ENCODE data around the gene SDK2. TPM values are rescaled to one million over a fixed set of nuclear protein-coding genes. Genes with fewer than 3 reads are reported as not detected.
A peak's percentile ranks its signal among the peaks of the same experiment; 100 is the strongest.

SDK2 gene
- total RNA-seq, 2 donors from 2014 or later, result 1.5 to 5.6 TPM

GRCh38 chr17:73301369-73301768 is 342.9 kb downstream of the SDK2 start:
- no peaks in the 10 kb centered on the region for H3K27me3 ChIP-seq
- H3K4me3 ChIP-seq, result no peak overlapping the region
- peaks cover 0 to 77% of the 10 kb centered on the region in 2 donors for H3K4me1 ChIP-seq
- TF ChIP-seq, protein P1, sequence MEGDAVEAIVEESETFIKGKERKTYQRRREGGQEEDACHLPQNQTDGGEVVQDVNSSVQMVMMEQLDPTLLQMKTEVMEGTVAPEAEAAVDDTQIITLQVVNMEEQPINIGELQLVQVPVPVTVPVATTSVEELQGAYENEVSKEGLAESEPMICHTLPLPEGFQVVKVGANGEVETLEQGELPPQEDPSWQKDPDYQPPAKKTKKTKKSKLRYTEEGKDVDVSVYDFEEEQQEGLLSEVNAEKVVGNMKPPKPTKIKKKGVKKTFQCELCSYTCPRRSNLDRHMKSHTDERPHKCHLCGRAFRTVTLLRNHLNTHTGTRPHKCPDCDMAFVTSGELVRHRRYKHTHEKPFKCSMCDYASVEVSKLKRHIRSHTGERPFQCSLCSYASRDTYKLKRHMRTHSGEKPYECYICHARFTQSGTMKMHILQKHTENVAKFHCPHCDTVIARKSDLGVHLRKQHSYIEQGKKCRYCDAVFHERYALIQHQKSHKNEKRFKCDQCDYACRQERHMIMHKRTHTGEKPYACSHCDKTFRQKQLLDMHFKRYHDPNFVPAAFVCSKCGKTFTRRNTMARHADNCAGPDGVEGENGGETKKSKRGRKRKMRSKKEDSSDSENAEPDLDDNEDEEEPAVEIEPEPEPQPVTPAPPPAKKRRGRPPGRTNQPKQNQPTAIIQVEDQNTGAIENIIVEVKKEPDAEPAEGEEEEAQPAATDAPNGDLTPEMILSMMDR (IDR thresholded peaks at IDR 0.05), result no peak
- no peaks in the 10 kb centered on the region for H3K9me3 ChIP-seq
- DNase-seq (ENCODE audit: low spot score), result no peak
- H3K36me3 ChIP-seq, result no peaks in the 10 kb centered on the region
- H3K27ac ChIP-seq, result no peak overlapping the region

GRCh38 chr17:73300392-73300791 is 343.9 kb downstream of the SDK2 start:
- TF ChIP-seq, protein P1 (IDR thresholded peaks at IDR 0.05), result no peak
- no peaks in the 10 kb centered on the region for H3K9me3 ChIP-seq
- H3K36me3 ChIP-seq, result no peaks in the 10 kb centered on the region
- H3K27me3 ChIP-seq, result no peaks in the 10 kb centered on the region
- H3K4me1 ChIP-seq, result peaks cover 0 to 71% of the 10 kb centered on the region in 2 donors
- no peak for DNase-seq (ENCODE audit: low spot score)
- H3K27ac ChIP-seq, result peak overlapping the region in 1 of 2 donors; percentile 39
- H3K4me3 ChIP-seq, result no peak overlapping the region

DNA sequence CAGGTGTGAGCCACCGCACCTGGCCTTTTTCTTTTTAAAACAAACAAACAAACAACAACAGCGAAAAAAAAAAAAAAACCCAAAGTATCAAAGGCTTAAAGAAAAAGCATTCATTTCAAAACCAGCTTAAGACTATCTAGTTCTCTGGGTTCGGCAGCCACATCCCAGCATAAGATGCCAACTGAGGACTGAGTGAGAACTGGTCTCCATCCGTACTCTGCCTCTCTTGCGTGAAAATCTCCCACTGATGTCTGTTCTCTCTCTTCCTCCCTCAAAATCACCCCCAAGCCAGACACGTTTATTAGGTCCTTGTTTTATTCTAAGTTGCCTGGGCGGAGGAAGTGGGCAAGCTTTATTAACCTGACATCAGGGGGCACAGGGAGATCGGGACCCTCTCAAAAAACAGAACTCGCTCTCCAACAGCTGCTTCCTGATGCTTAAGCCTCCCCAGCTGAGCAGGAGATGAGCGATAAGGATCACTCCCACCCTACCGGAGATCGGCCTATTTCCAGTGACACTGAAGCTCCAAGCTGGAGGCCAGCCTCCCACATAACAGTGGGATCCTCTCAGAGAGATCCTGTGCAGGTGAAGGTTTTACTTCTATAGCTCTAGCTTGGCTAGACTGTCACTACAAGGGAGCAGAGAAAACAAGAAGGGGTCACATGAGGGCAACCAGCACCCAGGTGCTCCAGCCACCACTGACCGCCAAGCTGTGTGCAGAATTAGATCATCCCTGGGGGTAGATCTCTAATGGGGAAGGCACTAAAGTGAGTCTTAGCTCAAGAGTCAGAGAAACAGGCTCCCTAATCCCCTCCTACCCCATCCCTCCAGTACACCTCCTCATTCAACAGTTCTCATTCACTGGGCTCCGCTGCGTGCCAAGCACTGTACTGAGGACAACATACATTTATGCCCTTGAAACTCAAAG is 346.0 kb downstream of the SDK2 start:
- peaks cover 0 to 75% of the 10 kb centered on the region in 2 donors for H3K4me1 ChIP-seq
- H3K36me3 ChIP-seq, result no peaks in the 10 kb centered on the region
- no peaks in the 10 kb centered on the region for H3K9me3 ChIP-seq
- no peak for DNase-seq (ENCODE audit: low spot score)
- peak overlapping the region; percentile 9 to 64 for H3K27ac ChIP-seq
- H3K4me3 ChIP-seq, result no peak overlapping the region
- TF ChIP-seq, protein P1 (IDR thresholded peaks at IDR 0.05), result no peak
- H3K27me3 ChIP-seq, result no peaks in the 10 kb centered on the region

GRCh38 chr17:73293480-73293911 is 350.7 kb downstream of the SDK2 start:
- H3K36me3 ChIP-seq, result no peaks in the 10 kb centered on the region
- H3K27ac ChIP-seq, result peak overlapping the region; percentile 90 to 96
- no peaks in the 10 kb centered on the region for H3K27me3 ChIP-seq
- no peaks in the 10 kb centered on the region for H3K9me3 ChIP-seq
- H3K4me1 ChIP-seq, result peaks cover 0 to 84% of the 10 kb centered on the region in 2 donors
- TF ChIP-seq, protein P1 (IDR thresholded peaks at IDR 0.05), result no peak
- peak; percentile 87 for DNase-seq (ENCODE audit: low spot score)
- no peak overlapping the region for H3K4me3 ChIP-seq

DNA sequence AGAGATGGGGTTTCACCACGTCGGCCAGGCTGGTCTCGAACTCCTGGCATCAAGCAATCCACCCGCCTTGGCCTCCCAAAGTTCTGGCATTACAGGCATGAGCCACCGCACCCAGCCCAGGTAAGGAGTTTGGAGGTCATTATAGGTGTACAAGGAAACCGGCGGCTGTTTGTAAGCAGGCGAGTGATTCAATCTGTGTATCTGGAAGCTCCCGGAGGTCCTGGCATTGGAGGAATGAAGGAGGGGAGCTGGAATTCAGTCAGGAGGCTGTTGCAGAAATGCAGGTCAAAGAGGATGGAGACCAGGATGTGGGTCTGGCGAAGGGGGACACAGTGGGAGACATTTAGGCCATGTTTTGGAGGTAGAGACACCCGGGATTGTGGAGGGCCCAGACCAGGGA is 351.2 kb downstream of the SDK2 start:
- no peaks in the 10 kb centered on the region for H3K9me3 ChIP-seq
- no peak for DNase-seq (ENCODE audit: low spot score)
- H3K4me1 ChIP-seq, result peaks cover 0 to 84% of the 10 kb centered on the region in 2 donors
- TF ChIP-seq, protein P1 (IDR thresholded peaks at IDR 0.05), result no peak
- no peak overlapping the region for H3K4me3 ChIP-seq
- no peaks in the 10 kb centered on the region for H3K36me3 ChIP-seq
- H3K27ac ChIP-seq, result peak overlapping the region; percentile 90 to 96
- no peaks in the 10 kb centered on the region for H3K27me3 ChIP-seq

Measured in right atrium auricular region (tissue), 2 donors.